ENCODE data around the gene BBC3. TPM values are rescaled to one million over a fixed set of nuclear protein-coding genes. Genes with fewer than 3 reads are reported as not detected.

Gene BBC3
- polyA plus RNA-seq, 1 donor from 2014 or later = 15.6 TPM

- TF ChIP-seq POLR2AphosphoS5 (IDR thresholded peaks at IDR 0.05) (no peak), REST (IDR thresholded peaks at IDR 0.05; ENCODE audit: borderline replicate concordance) (no peak), EZH2 (IDR thresholded peaks at IDR 0.05; ENCODE audit: borderline replicate concordance, insufficient read depth, low read length, poor library complexity, severe bottlenecking) (no peak), RAD21 (conservative IDR thresholded peaks at IDR 0.05) (no peak)
- Histone ChIP-seq H3K27me3 (ENCODE audit: insufficient read depth, low read depth, low read length) (no peaks in the 10 kb centered on the region), H3K4me3 (ENCODE audit: low read length) (no peak overlapping the region), H4K20me1 (ENCODE audit: insufficient read depth) (no peaks in the 10 kb centered on the region), H3K9me3 (ENCODE audit: low read length) (no peaks in the 10 kb centered on the region), H3K4me2 (ENCODE audit: low read length) (no peak overlapping the region), H3K79me2 (replicated peaks; ENCODE audit: insufficient read depth, low read length) (no peaks in the 10 kb centered on the region), H3K27ac (ENCODE audit: low read length) (no peak overlapping the region), H2AFZ (ENCODE audit: low read depth, low read length) (no peak overlapping the region), H3K9ac (ENCODE audit: low read length) (no peak overlapping the region), H3F3A (ENCODE audit: insufficient read depth, low read length, poor library complexity, severe bottlenecking) (no peaks in the 10 kb centered on the region), H3K36me3 (ENCODE audit: insufficient read depth, low read length) (no peaks in the 10 kb centered on the region), H3K9me2 (ENCODE audit: insufficient read depth, low read length) (no peaks in the 10 kb centered on the region)
Observed at GRCh38 chr19:47186446-47187334, 44.3 kb downstream of the BBC3 start.

GRCh38 chr19:47183601-47184000 is 47.4 kb downstream of the BBC3 start:
- Histone ChIP-seq H3K4me2 (ENCODE audit: low read length) (no peak overlapping the region), H3K27ac (ENCODE audit: low read length) (no peak overlapping the region), H3K36me3 (ENCODE audit: insufficient read depth, low read length) (no peaks in the 10 kb centered on the region), H3F3A (ENCODE audit: insufficient read depth, low read length, poor library complexity, severe bottlenecking) (no peaks in the 10 kb centered on the region), H3K27me3 (ENCODE audit: insufficient read depth, low read depth, low read length) (no peaks in the 10 kb centered on the region), H3K79me2 (replicated peaks; ENCODE audit: insufficient read depth, low read length) (no peaks in the 10 kb centered on the region), H2AFZ (ENCODE audit: low read depth, low read length) (no peak overlapping the region), H3K9ac (ENCODE audit: low read length) (no peak overlapping the region), H3K9me3 (ENCODE audit: low read length) (no peaks in the 10 kb centered on the region), H3K9me2 (ENCODE audit: insufficient read depth, low read length) (no peaks in the 10 kb centered on the region), H4K20me1 (ENCODE audit: insufficient read depth) (no peaks in the 10 kb centered on the region), H3K4me3 (ENCODE audit: low read length) (no peak overlapping the region)
- TF ChIP-seq POLR2AphosphoS5 (IDR thresholded peaks at IDR 0.05) (no peak), EZH2 (IDR thresholded peaks at IDR 0.05; ENCODE audit: borderline replicate concordance, insufficient read depth, low read length, poor library complexity, severe bottlenecking) (no peak), EP300 (conservative IDR thresholded peaks at IDR 0.05; ENCODE audit: poor library complexity, severe bottlenecking) (no peak), RAD21 (conservative IDR thresholded peaks at IDR 0.05) (no peak), SMC3 (conservative IDR thresholded peaks at IDR 0.05; ENCODE audit: poor library complexity) (no peak), REST (IDR thresholded peaks at IDR 0.05; ENCODE audit: borderline replicate concordance) (no peak), CTCF (IDR thresholded peaks at IDR 0.05; ENCODE audit: poor library complexity, severe bottlenecking) (no peak), TAF1 (IDR thresholded peaks at IDR 0.05; ENCODE audit: low read depth) (no peak), MXI1 (conservative IDR thresholded peaks at IDR 0.05; ENCODE audit: poor library complexity, severe bottlenecking) (no peak)

Data from neural cell (in vitro differentiated cells).